Midbrain (tissue), 1 donor: ENCODE data around the gene PSMB10.

Experiments used
- DNase-seq: peaks from one replicate; lab custom pipeline; 2025; lab: John Stamatoyannopoulos, UW

Gene PSMB10

DNA sequence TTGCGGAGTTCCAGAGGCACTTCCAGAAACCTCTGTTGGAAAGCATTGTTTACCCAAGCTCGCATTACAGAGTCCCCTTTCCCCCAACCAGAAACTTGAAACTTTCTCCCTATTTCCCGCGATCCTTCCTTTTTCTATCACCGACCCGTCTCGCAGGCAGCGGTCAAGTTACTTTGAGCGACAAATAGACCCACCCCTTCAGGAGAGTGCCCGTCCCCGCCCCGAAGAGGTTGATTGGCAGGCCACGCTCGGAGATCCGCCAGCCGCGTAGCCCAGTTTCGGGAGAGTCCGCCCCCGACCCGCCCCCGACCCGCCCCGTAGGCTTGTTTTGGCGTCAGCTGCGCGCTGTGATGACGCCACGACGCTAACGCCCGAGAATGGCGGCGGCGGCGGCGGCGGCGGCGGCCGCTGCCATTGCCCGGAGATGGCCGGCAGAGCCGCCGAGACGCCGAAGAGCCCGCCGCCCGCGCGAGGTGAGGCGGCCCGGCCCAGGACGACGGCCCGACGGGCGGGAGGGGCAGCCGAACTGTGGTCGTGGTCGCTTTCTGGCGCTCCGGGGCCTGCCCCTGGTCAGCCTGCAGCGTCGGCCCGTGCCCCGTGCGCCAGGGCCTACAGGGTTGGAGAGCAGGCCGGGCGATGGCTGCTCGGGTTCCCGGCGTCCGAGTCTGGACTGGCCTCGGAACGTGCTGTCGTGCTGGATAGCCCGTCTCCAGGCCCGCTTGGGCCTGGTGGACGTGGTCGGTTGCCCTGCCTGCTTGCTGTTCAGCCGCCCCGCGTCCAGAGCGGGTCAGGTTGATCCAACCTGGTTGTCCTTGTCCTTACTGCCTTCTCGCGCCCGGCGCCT, 43.5 kb downstream of the PSMB10 start, which contains the start of gene PSKH1:
TSS of gene PSKH1 (plus strand) at position 356 of the 844 bp plus-strand sequence. CDS start 15,496 bp downstream, outside the sequence.
- peak; percentile 99 for DNase-seq

DNA sequence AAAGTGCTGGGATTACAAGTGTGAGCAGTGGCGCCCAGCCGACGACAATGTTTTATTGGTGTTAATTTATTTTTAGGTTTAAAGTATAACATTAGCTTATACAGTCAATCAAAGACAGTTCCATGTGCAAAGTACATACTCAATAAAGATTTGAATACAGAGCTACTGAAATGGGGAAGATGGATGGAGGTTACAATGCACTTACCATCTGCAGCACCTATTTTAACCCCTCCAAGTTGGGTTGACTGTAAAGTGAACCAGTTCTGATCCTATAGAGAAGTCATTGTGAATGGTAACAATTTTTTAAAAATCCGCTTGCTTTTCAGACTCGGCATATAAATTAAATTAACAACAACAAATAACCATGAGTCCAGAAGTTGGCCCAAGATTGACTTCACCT, 44.3 kb downstream of the PSMB10 start:
- no peak for DNase-seq

DNA sequence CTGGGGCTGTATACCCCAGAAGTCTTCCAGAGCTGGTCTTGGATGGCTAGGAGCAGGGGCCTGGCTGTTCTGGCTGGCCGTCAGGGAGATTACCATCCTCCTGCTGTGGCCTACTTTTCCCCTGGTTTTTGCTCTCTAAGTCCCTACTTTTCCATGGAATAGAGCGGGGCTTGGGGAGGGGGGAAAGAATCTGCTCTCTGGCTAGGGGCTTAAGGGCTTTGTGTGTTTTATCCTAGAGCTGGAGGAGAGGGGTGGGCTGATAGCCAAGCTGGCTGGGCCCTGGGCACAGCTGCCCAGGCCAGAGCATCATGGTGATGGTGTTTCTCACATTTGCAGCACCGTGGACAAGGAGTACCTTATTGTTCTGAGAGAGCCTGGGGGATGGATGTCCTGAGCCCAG, 48.3 kb downstream of the PSMB10 start:
- DNase-seq, result no peak

DNA sequence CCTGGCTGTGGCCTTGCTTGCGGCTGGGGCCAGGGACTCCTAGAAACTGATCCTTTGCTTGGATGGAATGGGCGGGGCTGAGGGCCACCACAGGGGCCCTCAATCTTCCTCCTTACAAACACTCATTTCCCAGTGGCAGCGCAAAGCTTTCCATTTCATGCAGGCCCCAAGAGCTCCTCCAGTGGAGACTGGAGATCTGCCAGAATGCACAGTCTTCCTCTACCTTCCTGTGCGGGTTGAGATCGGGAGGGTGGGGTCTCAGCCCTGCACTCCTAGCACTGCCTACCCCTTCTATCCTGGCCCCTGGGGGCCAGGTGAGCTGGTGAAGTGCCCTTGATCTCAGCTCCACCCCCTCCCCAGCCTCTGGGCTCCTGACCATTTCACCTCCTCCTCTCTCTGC, 50.3 kb downstream of the PSMB10 start:
- DNase-seq, result no peak

DNA sequence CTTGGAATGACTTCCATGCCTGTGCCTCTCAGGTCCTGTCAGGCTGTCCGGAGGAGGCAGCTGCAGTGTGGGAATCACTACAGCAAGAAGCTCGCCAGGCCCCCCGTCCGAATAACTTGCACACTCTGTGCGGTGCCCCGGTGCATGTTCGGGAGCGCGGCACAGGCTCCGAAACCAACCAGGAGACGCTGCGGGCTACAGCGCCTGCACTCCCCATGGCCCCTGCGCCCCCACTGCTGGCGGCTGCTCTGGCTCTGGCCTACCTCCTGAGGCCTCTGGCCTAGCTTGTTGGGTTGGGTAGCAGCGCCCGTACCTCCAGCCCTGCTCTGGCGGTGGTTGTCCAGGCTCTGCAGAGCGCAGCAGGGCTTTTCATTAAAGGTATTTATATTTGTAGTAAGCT, 50.7 kb downstream of the PSMB10 start:
- no peak for DNase-seq

DNA sequence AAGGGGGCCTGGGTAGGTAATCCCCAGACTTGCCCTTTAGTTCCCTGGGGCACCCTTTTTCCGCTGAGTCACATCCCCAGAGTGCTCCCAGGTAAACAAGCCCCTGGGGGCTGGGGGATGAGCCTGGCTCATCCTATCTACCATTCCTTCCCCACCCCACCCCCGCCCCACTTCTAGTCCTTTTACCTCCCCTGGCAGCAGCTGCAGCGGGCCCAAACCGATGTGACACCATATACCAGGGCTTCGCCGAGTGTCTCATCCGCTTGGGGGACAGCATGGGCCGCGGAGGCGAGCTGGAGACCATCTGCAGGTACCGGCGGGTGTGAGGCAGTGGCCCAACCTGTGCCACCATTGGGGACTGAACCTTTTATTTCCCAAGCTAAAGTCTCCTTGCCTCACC, 51.1 kb downstream of the PSMB10 start:
- DNase-seq, result no peak

DNA sequence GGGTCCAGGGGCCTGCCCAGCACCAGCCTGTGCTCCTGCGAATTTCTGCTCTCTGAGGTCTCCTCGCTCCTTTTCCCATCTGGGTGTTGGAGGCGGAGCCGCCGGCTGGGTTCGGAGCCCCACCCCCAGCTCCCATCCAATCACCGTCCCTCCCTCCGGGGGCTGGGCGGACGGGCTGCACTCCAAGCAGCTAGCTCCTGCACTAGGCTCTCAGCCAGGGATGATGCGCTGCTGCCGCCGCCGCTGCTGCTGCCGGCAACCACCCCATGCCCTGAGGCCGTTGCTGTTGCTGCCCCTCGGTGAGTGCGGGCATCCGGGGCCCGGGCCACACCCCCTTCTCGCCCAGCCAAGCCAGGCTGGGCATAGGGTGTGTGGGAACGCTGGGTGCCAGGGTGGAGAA, 52.0 kb downstream of the PSMB10 start, which contains the start of gene NRN1L:
TSS of gene NRN1L (plus strand) at position 202 of the 400 bp plus-strand sequence. CDS start at position 221, 19 bp downstream.
- peak; percentile 86 for DNase-seq
